Bronchial epithelial cell (primary cell): ENCODE data around the gene SLC1A6. TPM values are rescaled to one million over a fixed set of nuclear protein-coding genes. Genes with fewer than 3 reads are reported as not detected.

Experiments used
- DNase-seq: peaks from one replicate; pipeline ENCODE4 v3.0.0-alpha.2; 2010; ENCODE audit warnings: low read depth
- FAIRE-seq: peaks from 2 replicates; lab custom pipeline; 2011; peaks lifted over from hg19 to GRCh38; lab: Jason Lieb, UNC
- H3K27me3 ChIP-seq: 2 replicates; pipeline ENCODE4 v1.5.1; 2011; ENCODE audit warnings: low read length; ENCODE audit not compliant: control insufficient read depth, insufficient read depth
- H3K36me3 ChIP-seq: 2 replicates; pipeline ENCODE4 v1.5.1; 2011; ENCODE audit warnings: low read length; ENCODE audit not compliant: control insufficient read depth, insufficient read depth
- H3K4me3 ChIP-seq: 2 replicates; pipeline ENCODE4 v1.5.1; 2011; ENCODE audit warnings: mild to moderate bottlenecking, low read depth, low read length, control low read depth
- CTCF ChIP-seq: IDR thresholded peaks from 2 replicates; pipeline ENCODE4 v1.5.1; 2011; ENCODE audit warnings: mild to moderate bottlenecking, moderate library complexity, low read length, control low read depth, inconsistent platforms; ENCODE audit not compliant: insufficient read depth, severe bottlenecking
- total RNA-seq: library from RNA; depleted of rRNA; stranded (reverse); fragments of >200 nt; gene quantifications from 2 replicates; pipeline ENCODE4 v1.2.1, GENCODE V29; 2014

Gene SLC1A6
- total RNA-seq, 1 donor from 2014 or later = not detected

- TF ChIP-seq CTCF = no peak
- Histone ChIP-seq H3K36me3 (no peaks in the 10 kb centered on the region), H3K27me3 (no peaks in the 10 kb centered on the region), H3K4me3 (no peak overlapping the region)
- no peak for FAIRE-seq
- no peak for DNase-seq
Measured at GRCh38 chr19:14971474-14971873, 8.2 kb downstream of the SLC1A6 start.

GRCh38 chr19:14968247-14968646, 11.4 kb downstream of the SLC1A6 start:
- FAIRE-seq (no peak), DNase-seq (no peak)
- Histone ChIP-seq H3K36me3 (no peaks in the 10 kb centered on the region), H3K4me3 (no peak overlapping the region), H3K27me3 (no peaks in the 10 kb centered on the region)
- TF ChIP-seq CTCF = no peak

GRCh38 chr19:14961956-14962685, 17.5 kb downstream of the SLC1A6 start:
- no peak for FAIRE-seq
- H3K36me3 ChIP-seq = no peaks in the 10 kb centered on the region
- DNase-seq = no peak
- H3K27me3 ChIP-seq = no peaks in the 10 kb centered on the region
- H3K4me3 ChIP-seq = no peak overlapping the region
- no peak for TF ChIP-seq CTCF

GRCh38 chr19:14959263-14959662, 20.4 kb downstream of the SLC1A6 start:
- FAIRE-seq (no peak), DNase-seq (no peak)
- no peaks in the 10 kb centered on the region for H3K36me3 ChIP-seq
- H3K4me3 ChIP-seq = no peak overlapping the region
- H3K27me3 ChIP-seq = no peaks in the 10 kb centered on the region
- no peak for TF ChIP-seq CTCF

- Histone ChIP-seq H3K27me3 (no peaks in the 10 kb centered on the region), H3K4me3 (no peak overlapping the region), H3K36me3 (no peaks in the 10 kb centered on the region)
- TF ChIP-seq CTCF = no peak
- FAIRE-seq = no peak
- no peak for DNase-seq
Measured at GRCh38 chr19:14957464-14957863, 22.2 kb downstream of the SLC1A6 start.
